ENCODE measurements around the gene ZMYM2. TPM values are rescaled to one million over a fixed set of nuclear protein-coding genes. Genes with fewer than 3 reads are reported as not detected.
"Not testable (repeated sequence)": the region's sequence is repeated elsewhere in the genome, so short reads cannot be mapped to it uniquely, and the experiment has no call there.

ZMYM2 gene
- total RNA-seq, 1 experiment from 2014 or later = 22.1 TPM

DNA sequence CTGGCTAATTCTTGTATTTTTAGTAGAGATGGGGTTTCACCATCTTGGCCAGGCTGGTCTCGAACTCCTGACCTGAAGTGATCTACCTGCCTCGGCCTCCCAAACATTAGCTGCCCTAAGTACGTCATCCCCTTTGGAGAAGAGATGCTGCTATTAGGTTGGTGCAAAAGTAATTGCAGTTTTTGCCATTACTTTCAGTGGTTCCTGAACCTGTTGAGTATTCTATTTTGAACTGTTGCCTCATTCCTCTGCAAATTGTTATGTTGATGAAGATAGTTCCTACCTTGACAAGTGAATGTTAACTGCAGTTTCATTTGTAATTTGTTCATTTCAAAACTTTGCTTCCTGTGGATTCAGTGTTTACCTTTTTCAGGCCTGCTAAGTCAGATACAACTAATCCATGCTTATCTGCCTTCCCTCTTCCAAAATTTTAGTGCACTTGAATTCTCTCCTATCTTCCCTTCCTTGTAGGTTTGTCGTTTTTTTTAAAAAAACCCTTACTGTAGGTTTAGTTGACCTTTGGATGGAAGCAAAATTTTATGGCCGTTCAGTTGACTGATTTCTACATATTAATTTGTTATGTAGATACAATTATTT lies 24.0 kb downstream of the ZMYM2 start:
- no peak for DNase-seq (ENCODE audit: low read depth)

GRCh38 chr13:19984430-19985218 lies 26.1 kb downstream of the ZMYM2 start:
- DNase-seq (ENCODE audit: low read depth) = peak; percentile 38

GRCh38 chr13:19985219-19985556 lies 26.7 kb downstream of the ZMYM2 start:
- DNase-seq (ENCODE audit: low read depth) = no peak

GRCh38 chr13:19991531-19991930 lies 33.0 kb downstream of the ZMYM2 start:
- DNase-seq (ENCODE audit: low read depth) = no peak

GRCh38 chr13:19993024-19993423 lies 34.5 kb downstream of the ZMYM2 start:
- no peak for DNase-seq (ENCODE audit: low read depth)

GRCh38 chr13:19998960-19999359 lies 40.4 kb downstream of the ZMYM2 start:
- no peak for DNase-seq (ENCODE audit: low read depth)

GRCh38 chr13:20000062-20000552 lies 41.6 kb downstream of the ZMYM2 start:
- DNase-seq (ENCODE audit: low read depth) = no peak

DNA sequence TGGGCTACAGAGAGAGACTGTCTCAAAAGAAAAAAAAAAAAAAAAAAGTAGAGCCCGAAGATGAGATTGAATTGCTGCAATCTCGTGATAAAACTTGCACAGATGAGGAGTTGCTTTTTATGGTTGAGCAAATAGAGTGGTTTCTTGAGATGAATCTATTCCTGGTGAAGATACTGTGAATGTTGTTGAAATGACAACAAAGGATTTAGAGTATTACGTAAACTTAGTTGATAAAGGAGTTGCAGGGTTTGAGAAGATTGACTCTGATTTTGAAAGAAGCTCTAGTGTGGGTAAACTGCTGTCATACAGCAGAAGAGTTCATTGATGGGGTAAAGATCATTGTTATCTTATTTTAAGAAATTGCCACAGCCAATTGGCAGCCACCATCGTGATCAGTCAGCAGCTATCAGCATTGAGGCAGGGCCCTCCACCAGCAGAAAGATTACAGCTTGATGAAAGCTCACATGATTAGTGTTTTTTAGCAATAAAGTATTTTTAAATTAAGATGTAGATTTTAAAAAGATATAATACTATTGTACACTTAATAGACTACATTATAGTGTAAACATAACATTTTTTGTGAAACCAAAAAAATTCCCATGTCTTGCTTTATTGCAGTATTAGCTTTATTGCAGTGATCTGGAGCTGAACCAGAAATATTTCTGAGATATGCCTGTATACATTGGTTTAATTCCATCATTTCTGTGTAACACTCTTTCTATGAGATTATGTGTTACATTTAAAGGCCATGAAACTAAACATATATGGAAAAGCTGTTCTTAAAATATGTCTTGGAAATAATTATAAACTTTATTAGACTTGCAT lies 43.1 kb downstream of the ZMYM2 start:
- DNase-seq (ENCODE audit: low read depth) = no peak

DNA sequence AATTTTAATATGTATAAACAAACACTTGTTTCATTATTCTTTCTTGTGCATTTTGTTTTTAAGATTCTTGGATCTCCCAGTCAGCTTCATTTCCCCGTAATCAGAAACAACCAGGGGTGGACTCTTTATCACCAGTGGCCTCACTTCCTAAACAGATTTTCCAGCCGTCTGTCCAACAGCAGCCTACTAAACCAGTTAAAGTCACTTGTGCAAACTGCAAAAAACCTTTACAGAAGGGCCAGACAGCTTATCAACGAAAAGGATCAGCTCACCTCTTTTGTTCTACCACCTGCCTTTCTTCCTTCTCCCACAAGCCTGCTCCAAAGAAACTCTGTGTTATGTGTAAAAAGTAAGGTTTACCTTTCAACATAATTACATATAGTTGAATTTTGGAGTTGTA lies 44.3 kb downstream of the ZMYM2 start:
- no peak for DNase-seq (ENCODE audit: low read depth)

DNA sequence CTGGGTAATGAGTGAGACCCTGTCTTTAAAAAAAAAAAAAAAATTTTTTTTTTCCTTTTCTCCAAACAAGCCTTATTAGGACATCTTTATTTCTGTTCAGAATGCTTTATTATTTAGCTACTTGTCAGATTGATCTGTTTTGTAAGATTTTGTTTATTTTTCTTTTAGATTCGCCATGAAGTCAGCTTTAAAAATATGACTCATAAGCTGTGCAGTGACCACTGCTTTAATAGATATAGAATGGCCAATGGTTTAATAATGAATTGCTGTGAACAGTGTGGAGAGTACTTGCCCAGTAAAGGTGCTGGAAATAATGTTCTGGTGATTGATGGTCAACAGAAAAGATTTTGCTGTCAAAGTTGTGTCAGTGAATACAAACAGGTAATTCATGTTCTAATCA lies 47.7 kb downstream of the ZMYM2 start:
- DNase-seq (ENCODE audit: low read depth) = peak; percentile 72

DNA sequence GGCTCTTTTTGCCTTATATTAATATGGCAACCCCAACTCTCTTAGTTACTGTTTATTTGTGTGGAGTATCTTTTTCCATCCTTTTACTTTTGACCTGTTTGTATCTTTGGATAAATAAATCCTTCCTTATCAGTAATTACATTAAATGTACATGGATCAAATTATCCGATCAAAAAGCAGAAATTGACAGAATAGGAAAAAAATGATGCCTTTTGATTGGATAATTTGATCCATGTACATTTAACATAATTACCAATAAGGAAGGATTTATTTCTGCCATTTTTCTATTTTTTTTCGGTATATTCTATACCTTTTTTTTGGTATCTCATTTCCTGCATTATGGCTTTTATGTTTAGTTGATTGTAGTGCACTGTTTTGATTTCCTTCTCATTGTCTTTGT lies 57.2 kb downstream of the ZMYM2 start:
- DNase-seq (ENCODE audit: low read depth) = no peak

DNA sequence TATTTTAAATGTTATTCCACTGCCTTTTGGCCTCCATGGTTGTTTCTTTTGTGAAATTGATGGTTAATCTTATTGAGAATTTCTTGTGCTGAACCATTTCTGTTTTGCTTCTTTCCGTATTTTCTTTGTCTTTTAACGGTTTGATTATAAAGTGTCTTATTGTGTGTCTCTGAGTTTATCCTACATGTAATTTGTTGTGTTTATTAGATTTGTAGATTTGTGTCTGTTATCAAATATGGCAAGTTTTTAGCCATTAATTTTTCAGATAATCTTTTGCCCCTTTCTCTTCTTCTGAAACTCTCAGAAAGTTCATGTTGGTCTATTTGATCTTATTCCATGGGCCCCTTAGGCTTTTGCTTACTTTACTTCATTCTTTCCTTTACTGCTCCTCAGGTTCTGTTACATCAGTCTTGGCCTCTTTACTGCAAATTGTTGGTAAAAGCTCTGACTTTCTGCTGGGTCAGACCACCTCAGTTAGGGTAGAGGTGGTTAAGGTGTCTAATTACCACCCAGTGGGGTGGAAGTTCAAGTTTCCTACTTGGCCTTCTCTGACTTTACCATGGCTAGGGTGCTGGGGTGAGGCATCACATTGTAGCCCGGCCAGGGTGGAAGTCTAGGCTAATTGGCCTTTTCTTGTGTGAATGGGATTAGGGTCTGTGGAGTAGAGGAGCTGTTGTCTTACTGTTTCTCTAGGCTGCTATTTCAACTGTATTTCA lies 58.3 kb downstream of the ZMYM2 start:
- no peak for DNase-seq (ENCODE audit: low read depth)

GRCh38 chr13:20017365-20017711 lies 58.8 kb downstream of the ZMYM2 start:
- DNase-seq (ENCODE audit: low read depth) = no peak

GRCh38 chr13:20019043-20019442 lies 60.5 kb downstream of the ZMYM2 start:
- no peak for DNase-seq (ENCODE audit: low read depth)

GRCh38 chr13:20024702-20025101 lies 66.2 kb downstream of the ZMYM2 start:
- DNase-seq (ENCODE audit: low read depth) = no peak

- no peak for DNase-seq (ENCODE audit: low read depth)
These were observed 70.4 kb downstream of the ZMYM2 start for GRCh38 chr13:20028953-20029352.

GRCh38 chr13:20033486-20033885 lies 75.0 kb downstream of the ZMYM2 start:
- DNase-seq (ENCODE audit: low read depth) = no peak

DNA sequence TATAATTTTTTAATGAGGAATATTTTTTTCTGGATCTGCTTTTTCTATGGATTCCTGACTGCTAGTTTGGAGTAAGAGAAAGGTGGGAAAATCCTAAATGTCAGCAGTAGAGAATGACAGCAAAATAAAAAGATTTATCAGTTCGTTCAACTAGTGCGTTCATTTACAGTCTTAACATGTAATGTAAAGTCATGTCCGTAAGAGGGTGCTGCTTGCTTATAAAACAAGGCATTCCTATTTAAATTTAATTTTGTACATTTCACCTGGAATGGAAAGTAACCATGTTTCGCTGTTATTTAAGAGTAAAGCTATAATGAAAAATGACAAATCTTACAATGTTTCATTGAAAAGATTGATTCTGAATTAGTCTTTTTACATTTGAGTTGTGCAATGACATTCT lies 76.6 kb downstream of the ZMYM2 start:
- DNase-seq (ENCODE audit: low read depth) = no peak

DNA sequence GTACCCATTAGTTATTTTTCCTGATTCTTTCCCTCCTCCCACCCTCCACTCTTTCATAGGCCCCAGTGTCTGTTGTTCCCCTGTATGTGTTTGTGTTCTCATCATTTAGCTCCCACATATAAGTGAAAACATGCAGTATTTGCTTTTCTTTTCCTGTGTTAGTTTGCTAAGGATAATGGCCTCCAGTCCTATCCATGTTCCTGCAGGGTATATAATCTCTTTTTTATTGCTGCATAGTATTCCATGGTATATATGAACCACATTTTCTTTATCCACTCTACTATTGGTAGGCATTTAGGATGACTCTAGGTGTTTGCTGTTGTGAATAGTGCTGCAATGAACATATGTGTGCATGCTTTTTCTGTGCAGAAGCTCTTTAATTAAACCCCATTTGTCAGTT lies 79.4 kb downstream of the ZMYM2 start:
- no peak for DNase-seq (ENCODE audit: low read depth)

- not testable (repeated sequence) for DNase-seq (ENCODE audit: low read depth)
These were observed 84.1 kb downstream of the ZMYM2 start for GRCh38 chr13:20042603-20043002.

GRCh38 chr13:20043207-20043925 lies 84.8 kb downstream of the ZMYM2 start:
- no peak for DNase-seq (ENCODE audit: low read depth)

Measured in M059J (cell line).